Measurements from ENCODE around the gene NRG2. TPM values are rescaled to one million over a fixed set of nuclear protein-coding genes. Genes with fewer than 3 reads are reported as not detected.

NRG2 gene
- total and polyA plus RNA-seq, 2 of the 8 experiments (the other 6 are each of a cell fraction or from before 2014, with no cell fraction given) = 0.27 to 0.54 TPM

DNA sequence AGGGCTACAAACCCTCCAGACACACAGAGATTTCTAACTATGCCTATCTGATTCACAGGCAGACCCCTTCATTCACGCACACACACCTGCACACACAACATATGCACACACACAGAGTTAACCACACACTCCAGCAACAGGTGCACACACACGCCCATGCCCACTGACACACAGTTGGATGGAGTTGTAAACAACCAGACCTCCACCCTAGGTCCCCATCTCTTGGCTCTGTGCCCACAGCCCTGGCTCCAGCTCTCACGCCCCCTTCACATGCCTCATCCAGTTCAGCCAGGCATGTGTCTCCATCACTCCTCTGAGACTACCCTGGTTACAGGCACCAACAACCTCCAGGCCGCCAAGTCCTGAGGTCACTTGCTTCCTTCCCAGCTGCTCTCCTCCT, 186.4 kb downstream of the NRG2 start:
- Histone ChIP-seq H4K91ac (replicated peaks; ENCODE audit: insufficient read length, low read length) (no peak overlapping the region), H3K9me3 (ENCODE audit: insufficient read depth in 2 of 2, low read depth in 1 of 2, low read length in 1 of 2) (no peaks in the 10 kb centered on the region), H2BK12ac (ENCODE audit: low read depth, low read length) (no peak overlapping the region), H3K56ac (replicated peaks; ENCODE audit: insufficient read length, low read depth, low read length) (no peak overlapping the region), H3K23ac (ENCODE audit: insufficient read length) (no peak overlapping the region), H3K23me2 (ENCODE audit: low read depth, low read length) (0 out of 2 replicates have a peak, but pooled peaks cover 3% of the 10 kb centered on the region), H3K36me3 (ENCODE audit: control insufficient read depth in 2 of 4, insufficient read depth in 4 of 4, low read length in 3 of 4) (no peaks in the 10 kb centered on the region), H2AFZ (ENCODE audit: low read length) (no peak overlapping the region), H4K20me1 (replicated peaks in 1 of 2; ENCODE audit: control insufficient read depth in 1 of 2, insufficient read depth in 2 of 2, low read length in 2 of 2) (no peaks in the 10 kb centered on the region), H2BK20ac (ENCODE audit: low read length) (no peak overlapping the region), H4K5ac (ENCODE audit: insufficient read length, low read depth, low read length) (no peak overlapping the region), H3K18ac (ENCODE audit: extremely low read depth, low read length) (no peak overlapping the region), H2BK15ac (ENCODE audit: low read length) (no peak overlapping the region), H3K79me1 (ENCODE audit: low read depth, low read length) (no peaks in the 10 kb centered on the region), H4K8ac (ENCODE audit: extremely low read depth, insufficient read depth, low read length) (no peak overlapping the region), H3K79me2 (ENCODE audit: control insufficient read depth in 1 of 2, insufficient read depth in 2 of 2, low read length in 2 of 2) (no peaks in the 10 kb centered on the region), H3K9ac (replicated peaks in 1 of 4; ENCODE audit: extremely low read depth in 1 of 4, low read depth in 3 of 4, low read length in 3 of 4) (no peak overlapping the region), H3K14ac (ENCODE audit: insufficient read length) (no peak overlapping the region), H2AK5ac (ENCODE audit: low read depth, low read length) (0 out of 2 replicates have a peak overlapping the region, but pooled peaks have one; percentile 32), H3K27me3 (replicated peaks in 1 of 4; ENCODE audit: control insufficient read depth in 3 of 4, extremely low read depth in 1 of 4, insufficient read depth in 3 of 4, low read length in 3 of 4) (peaks cover 0 to 7% (median 0%) of the 10 kb centered on the region in 4 experiments; a peak in 2 of 7 replicates), H3K4ac (replicated peaks; ENCODE audit: insufficient read length, low read depth, low read length) (no peak overlapping the region), H3K4me2 (ENCODE audit: insufficient read depth in 1 of 2, low read depth in 2 of 2, low read length in 2 of 2) (no peak overlapping the region), H3K4me3 (ENCODE audit: extremely low read depth in 1 of 4, insufficient read depth in 2 of 4, low read depth in 3 of 4, low read length in 4 of 4) (no peak overlapping the region), H3K4me1 (replicated peaks in 1 of 4; ENCODE audit: control insufficient read depth in 3 of 4, insufficient read depth in 4 of 4, low read length in 3 of 4) (no peaks in the 10 kb centered on the region), H2BK5ac (ENCODE audit: low read depth, low read length) (no peak overlapping the region), H2BK120ac (replicated peaks; ENCODE audit: low read depth, low read length) (no peak overlapping the region), H3K27ac (ENCODE audit: low read depth, low read length) (no peak overlapping the region)
- FAIRE-seq (no peak), DNase-seq (ENCODE audit: low read depth in 1 of 2, low spot score in 2 of 2) (no peak)
- 85% methylated on average over 4 of the region's 4 CpGs; no CpG with 5 or more reads in 1 of the 2 experiments for WGBS, 2 experiments (ENCODE audit: extremely low coverage in 1 of 2, insufficient coverage in 1 of 2, insufficient read length in 1 of 2, insufficient replicate concordance in 2 of 2, low coverage in 1 of 2, low lambda C conversion rate in 2 of 2, missing lambda C conversion rate in 1 of 2)
- TF ChIP-seq BACH1 (IDR thresholded peaks at IDR 0.05; ENCODE audit: low read length) (no peak), SAP30 (IDR thresholded peaks at IDR 0.05; ENCODE audit: insufficient read depth, insufficient replicate concordance, low read length) (no peak), SP4 (IDR thresholded peaks at IDR 0.05; ENCODE audit: low read length) (no peak), YY1 (IDR thresholded peaks at IDR 0.05; ENCODE audit: low read depth, low read length) (no peak), MAFK (IDR thresholded peaks at IDR 0.05; ENCODE audit: low read depth, low read length) (no peak), SP1 (IDR thresholded peaks at IDR 0.05; ENCODE audit: low read depth, low read length) (no peak), SIRT6 (IDR thresholded peaks at IDR 0.05; ENCODE audit: low read length) (no peak), EGR1 (IDR thresholded peaks at IDR 0.05; ENCODE audit: borderline replicate concordance, low read depth, low read length) (no peak), HDAC2 (IDR thresholded peaks at IDR 0.05; ENCODE audit: borderline replicate concordance in 1 of 2, low read depth in 2 of 2, low read length in 2 of 2) (no peak), CREB1 (IDR thresholded peaks at IDR 0.05) (no peak), PHF8 (conservative IDR thresholded peaks at IDR 0.05; ENCODE audit: low read depth, low read length) (no peak), SIX5 (IDR thresholded peaks at IDR 0.05; ENCODE audit: low read depth, low read length) (no peak)
- ChIA-PET CTCF (ENCODE audit: partially characterized antibody) (interaction anchor here (0.7 to 13.2 kb wide), 5 partner anchors 13 to 113 kb away, joined by 4 to 173 read pairs (median 16); no protein-coding TSS in a partner anchor), POLR2A (ENCODE audit: partially characterized antibody) (no interaction called here)

Data from H1 (cell line).